Esophagus squamous epithelium (tissue), 5 donors: Measurements from ENCODE around the gene ZNF341. TPM values are rescaled to one million over a fixed set of nuclear protein-coding genes. Genes with fewer than 3 reads are reported as not detected.

ENCODE experiments used
- DNase-seq: peaks from one replicate; lab custom pipeline; 2025; lab: John Stamatoyannopoulos, UW
- H3K27ac ChIP-seq, 4 donors: fragments of 200-600 bp; sonication (generic); one replicate each; pipeline ENCODE4 v1.5.1; 2016 to 2019; ENCODE audit warnings: mild to moderate bottlenecking in 1 of 4
- H3K27me3 ChIP-seq, 4 donors: fragments of 200-600 bp; sonication (generic); 1 replicate in 3 of 4; 2 replicates in 1 of 4; pipeline versions ENCODE4 v1.5.1 to v1.6.0; 2017 to 2021; ENCODE audit warnings: antibody characterized with exemption in 1 of 4
- H3K36me3 ChIP-seq, 3 donors: fragments of 200-600 bp; sonication (generic); one replicate each; pipeline ENCODE4 v1.5.1; 2016 to 2019
- H3K4me1 ChIP-seq, 3 donors: fragments of 200-600 bp; sonication (generic); one replicate each; pipeline ENCODE4 v1.5.1; 2017 to 2019
- H3K4me3 ChIP-seq, 4 donors: fragments of 200-600 bp; sonication (generic); 1 replicate in 3 of 4; 2 replicates in 1 of 4; pipeline ENCODE4 v1.5.1; 2016 to 2019; ENCODE audit warnings: mild to moderate bottlenecking in 2 of 4, moderate library complexity in 1 of 4
- H3K9me3 ChIP-seq, 3 donors: fragments of 200-600 bp; sonication (generic); one replicate each; pipeline ENCODE4 v1.5.1; 2016 to 2019
- CTCF ChIP-seq, 6 experiments: fragments of 450-650 bp in 4 of 6; fragments of 200-600 bp in 2 of 6; sonication (generic) in 2 of 6; IDR thresholded peaks; one replicate each; pipeline ENCODE4 v1.5.1; 2016 to 2019; ENCODE audit warnings: antibody characterized with exemption in 6 of 6, mild to moderate bottlenecking in 4 of 6, moderate library complexity in 4 of 6
- POLR2A ChIP-seq, 4 donors: fragments of 450-650 bp; IDR thresholded peaks; one replicate each; pipeline ENCODE4 v1.6.1; 2017; ENCODE audit warnings: antibody characterized with exemption in 4 of 4, mild to moderate bottlenecking in 4 of 4, moderate library complexity in 3 of 4
- WGBS, 2 donors: methylation state at CpG; one replicate each; pipeline ENCODE4 v1.1.5; 2018; 5-methylcytosine and 5-hydroxymethylcytosine counted together
- intact Hi-C: fragments of 100-400 bp; cut with DNase I; formaldehyde crosslinking; loops from one replicate; pipeline ENCODE4 v1.15.0; 2022
- total RNA-seq, 4 donors: library from RNA; depleted of rRNA; stranded (reverse); fragments of >200 nt; gene quantifications; one replicate each; pipeline ENCODE4 v1.1.0, GENCODE V29; 2016
- donor health status: DM: yes; HTN: yes; CAD: no.

Gene ZNF341
- total RNA-seq, 4 donors from 2014 or later = 1.7 to 4.0 (median 3.2) TPM

GRCh38 chr20:33783818-33784217 lies 52.0 kb downstream of the ZNF341 start:
- H3K4me3 ChIP-seq = no peak overlapping the region
- H3K36me3 ChIP-seq = peaks cover 0 to 22% (median 0%) of the 10 kb centered on the region in 3 donors
- peaks cover 4 to 38% (median 6%) of the 10 kb centered on the region in 3 donors for H3K4me1 ChIP-seq
- no peak for DNase-seq
- no peaks in the 10 kb centered on the region for H3K27me3 ChIP-seq
- 80 to 91% methylated on average over 4 of the region's 5 CpGs for WGBS, 2 donors
- H3K27ac ChIP-seq = no peak overlapping the region
- H3K9me3 ChIP-seq = no peaks in the 10 kb centered on the region
- intact Hi-C loops = no loop called here
- TF ChIP-seq CTCF (IDR thresholded peaks at IDR 0.05) = no peak
- no peak for TF ChIP-seq POLR2A (IDR thresholded peaks at IDR 0.05)

- Histone ChIP-seq H3K36me3 (peaks cover 0 to 22% (median 0%) of the 10 kb centered on the region in 3 donors), H3K9me3 (no peaks in the 10 kb centered on the region)
These were observed 52.4 kb downstream of the ZNF341 start for GRCh38 chr20:33784225-33784624.

GRCh38 chr20:33785503-33785902 lies 53.7 kb downstream of the ZNF341 start:
- no peak overlapping the region for H3K4me3 ChIP-seq
- intact Hi-C loops = no loop called here
- 61 to 68% methylated on average over 5 of the region's 5 CpGs for WGBS, 2 donors
- DNase-seq = no peak
- H3K36me3 ChIP-seq = peaks cover 0 to 22% (median 0%) of the 10 kb centered on the region in 3 donors
- H3K4me1 ChIP-seq = peaks cover 10 to 52% (median 20%) of the 10 kb centered on the region in 3 donors
- no peaks in the 10 kb centered on the region for H3K9me3 ChIP-seq
- TF ChIP-seq POLR2A (IDR thresholded peaks at IDR 0.05) (no peak), CTCF (IDR thresholded peaks at IDR 0.05) (no peak)
- no peaks in the 10 kb centered on the region for H3K27me3 ChIP-seq
- no peak overlapping the region for H3K27ac ChIP-seq

More at GRCh38 chr20:33784225-33784624, 52.4 kb downstream of the ZNF341 start:
- H3K4me3 ChIP-seq = no peak overlapping the region
- H3K4me1 ChIP-seq = peaks cover 4 to 39% (median 10%) of the 10 kb centered on the region in 3 donors
- WGBS, 2 donors = 100% methylated on average over 1 of the region's 2 CpGs
- intact Hi-C loops = no loop called here
- no peaks in the 10 kb centered on the region for H3K27me3 ChIP-seq
- H3K27ac ChIP-seq = no peak overlapping the region
- DNase-seq = no peak
- no peak for TF ChIP-seq POLR2A (IDR thresholded peaks at IDR 0.05)
- TF ChIP-seq CTCF (IDR thresholded peaks at IDR 0.05) = no peak

- no peaks in the 10 kb centered on the region for H3K9me3 ChIP-seq
- 66 to 67% methylated on average over 6 to 9 of the region's 9 CpGs for WGBS, 2 donors
- no peak for TF ChIP-seq CTCF (IDR thresholded peaks at IDR 0.05)
- TF ChIP-seq POLR2A (IDR thresholded peaks at IDR 0.05) = no peak
- peaks cover 0 to 17% (median 6%) of the 10 kb centered on the region in 3 donors for H3K36me3 ChIP-seq
- H3K4me1 ChIP-seq = peaks cover 10 to 69% (median 24%) of the 10 kb centered on the region in 3 donors
- intact Hi-C loops = no loop called here
- H3K27me3 ChIP-seq = no peaks in the 10 kb centered on the region
- H3K4me3 ChIP-seq = no peak overlapping the region
- H3K27ac ChIP-seq = peak overlapping the region in 1 of 4 donors; percentile 18
- DNase-seq = no peak
These were observed 55.6 kb downstream of the ZNF341 start for GRCh38 chr20:33787253-33787891.

- H3K4me1 ChIP-seq = peaks cover 16 to 79% (median 24%) of the 10 kb centered on the region in 3 donors
- TF ChIP-seq CTCF (IDR thresholded peaks at IDR 0.05) = no peak
- no peak for TF ChIP-seq POLR2A (IDR thresholded peaks at IDR 0.05)
- H3K4me3 ChIP-seq = no peak overlapping the region
- 90 to 92% methylated on average over 6 to 11 of the region's 12 CpGs for WGBS, 2 donors
- intact Hi-C loops = no loop called here
- H3K36me3 ChIP-seq = peaks cover 0 to 10% (median 6%) of the 10 kb centered on the region in 3 donors
- no peak for DNase-seq
- H3K27ac ChIP-seq = peak overlapping the region; percentile 44 to 92 (median 84)
- no peaks in the 10 kb centered on the region for H3K27me3 ChIP-seq
- H3K9me3 ChIP-seq = no peaks in the 10 kb centered on the region
These were observed 56.7 kb downstream of the ZNF341 start for GRCh38 chr20:33788351-33789049.
